ENCODE results near the gene GFOD1.
"Not testable (repeated sequence)": the region's sequence is repeated elsewhere in the genome, so short reads cannot be mapped to it uniquely, and the experiment has no call there.

Gene GFOD1

DNA sequence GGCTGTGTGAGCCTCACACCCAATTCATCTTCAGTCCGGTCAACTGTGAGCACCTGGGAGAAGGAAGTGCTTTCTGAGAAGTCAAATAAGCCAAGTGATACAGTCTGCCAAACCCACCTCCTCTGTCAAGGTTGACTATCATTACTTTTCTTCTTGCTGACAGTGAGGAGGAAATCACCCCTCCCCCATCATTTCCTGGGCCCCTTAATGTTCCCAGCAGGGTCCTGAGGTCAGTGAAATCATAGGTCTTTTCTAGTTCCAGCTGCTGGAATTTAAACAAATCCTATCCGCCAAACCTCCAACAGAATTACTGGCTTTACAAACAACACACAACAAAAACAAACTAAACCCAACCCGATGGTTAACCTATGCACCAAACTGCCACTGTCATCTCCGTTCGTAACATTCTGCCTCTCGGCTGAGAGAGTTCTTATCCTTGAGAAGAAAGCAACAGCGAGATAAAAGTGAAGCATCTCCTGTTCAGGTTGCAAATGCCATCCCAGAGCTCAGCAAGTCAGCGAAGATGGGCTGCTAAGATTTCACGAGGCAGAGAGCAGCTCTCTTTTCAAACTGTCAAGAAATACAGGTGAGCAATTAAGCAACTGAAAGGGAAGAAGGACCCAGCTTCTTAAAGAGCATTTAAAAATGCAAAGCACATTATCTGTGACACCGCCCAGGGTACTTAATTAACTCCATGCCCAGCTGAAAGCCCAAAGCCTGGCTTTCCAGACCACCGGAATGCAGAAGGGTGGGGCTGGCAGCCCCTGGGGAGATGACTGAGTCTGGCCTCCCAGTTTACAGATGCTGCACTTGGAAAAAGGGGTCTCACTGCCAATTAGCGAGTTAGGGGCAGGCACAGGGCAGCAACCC lies 24.7 kb downstream of the GFOD1 start:
- no peak for DNase-seq

- DNase-seq, result no peak
These were observed 25.6 kb downstream of the GFOD1 start for GRCh38 chr6:13461805-13462204.

- no peak for DNase-seq
These were observed 26.1 kb downstream of the GFOD1 start for GRCh38 chr6:13461307-13461706.

GRCh38 chr6:13460289-13460688 lies 27.1 kb downstream of the GFOD1 start:
- DNase-seq, result not testable (repeated sequence)

DNA sequence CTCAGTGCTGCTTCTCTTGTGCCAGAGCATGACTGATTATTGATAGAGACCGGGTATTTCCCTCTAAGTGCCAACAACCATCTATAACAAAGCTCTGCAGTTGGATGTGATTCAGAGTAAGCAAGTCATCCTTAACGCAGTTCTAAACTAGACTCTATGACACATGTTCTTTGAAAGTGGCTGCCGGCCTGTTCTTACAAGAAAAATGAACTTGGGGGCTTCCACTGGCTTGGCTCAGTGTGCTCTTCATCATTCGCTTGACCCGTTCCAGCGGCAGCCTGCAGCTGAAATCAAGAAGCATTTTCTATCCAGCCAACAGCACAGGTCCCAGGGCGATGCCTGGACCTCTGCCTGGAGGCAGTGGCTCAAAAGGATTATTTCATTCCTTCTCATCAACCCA lies 29.8 kb downstream of the GFOD1 start:
- DNase-seq, result no peak

DNA sequence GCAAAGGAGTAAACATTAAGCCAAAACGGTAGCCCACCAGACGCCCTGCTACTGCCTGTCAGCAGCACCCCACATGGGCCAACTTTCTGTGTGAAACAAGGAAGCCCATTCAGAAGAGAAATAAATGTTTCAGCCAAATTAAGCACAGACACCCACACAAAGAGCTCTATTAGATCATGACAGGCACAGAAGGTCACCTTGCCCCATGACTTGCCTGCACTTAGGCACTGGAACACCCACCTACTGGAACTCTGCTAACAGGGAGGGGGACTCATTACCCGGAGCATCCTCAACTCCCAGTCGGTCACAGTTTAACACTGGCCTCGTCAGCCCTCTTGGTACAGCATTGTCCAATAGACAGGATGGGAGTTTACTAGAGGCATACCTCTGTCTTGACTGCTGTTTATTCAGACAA lies 31.8 kb downstream of the GFOD1 start:
- no peak for DNase-seq

GRCh38 chr6:13454286-13455221 lies 32.8 kb downstream of the GFOD1 start:
- DNase-seq, result peak; percentile 56 to 63

- DNase-seq, result peak in 1 of 2 donors; percentile 34
These were observed 33.6 kb downstream of the GFOD1 start for GRCh38 chr6:13453771-13454251.

- DNase-seq, result no peak
These were observed 34.2 kb downstream of the GFOD1 start for GRCh38 chr6:13453153-13453552.

- no peak for DNase-seq
These were observed 34.9 kb downstream of the GFOD1 start for GRCh38 chr6:13452346-13453117.

GRCh38 chr6:13451181-13451895 lies 36.1 kb downstream of the GFOD1 start:
- no peak for DNase-seq

DNA sequence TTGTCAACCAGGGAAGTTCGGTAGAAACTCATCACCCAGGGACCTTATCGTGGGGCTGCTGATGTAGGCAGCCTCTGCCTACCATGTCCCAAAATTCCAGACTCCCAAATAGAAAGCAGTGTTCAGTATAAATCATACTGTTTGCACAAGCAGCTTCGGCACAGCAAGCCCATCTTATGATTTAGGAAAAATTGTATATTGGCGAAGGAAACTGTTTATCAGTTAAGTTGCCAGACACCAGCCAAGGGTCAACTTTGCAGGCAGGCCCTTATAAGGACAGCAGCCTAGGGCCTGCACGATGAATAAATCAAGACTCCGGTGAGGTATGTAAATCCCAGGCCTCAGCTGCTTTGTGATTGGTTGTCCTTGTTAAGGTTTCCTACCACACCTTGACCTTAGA lies 36.8 kb downstream of the GFOD1 start:
- no peak for DNase-seq

DNA sequence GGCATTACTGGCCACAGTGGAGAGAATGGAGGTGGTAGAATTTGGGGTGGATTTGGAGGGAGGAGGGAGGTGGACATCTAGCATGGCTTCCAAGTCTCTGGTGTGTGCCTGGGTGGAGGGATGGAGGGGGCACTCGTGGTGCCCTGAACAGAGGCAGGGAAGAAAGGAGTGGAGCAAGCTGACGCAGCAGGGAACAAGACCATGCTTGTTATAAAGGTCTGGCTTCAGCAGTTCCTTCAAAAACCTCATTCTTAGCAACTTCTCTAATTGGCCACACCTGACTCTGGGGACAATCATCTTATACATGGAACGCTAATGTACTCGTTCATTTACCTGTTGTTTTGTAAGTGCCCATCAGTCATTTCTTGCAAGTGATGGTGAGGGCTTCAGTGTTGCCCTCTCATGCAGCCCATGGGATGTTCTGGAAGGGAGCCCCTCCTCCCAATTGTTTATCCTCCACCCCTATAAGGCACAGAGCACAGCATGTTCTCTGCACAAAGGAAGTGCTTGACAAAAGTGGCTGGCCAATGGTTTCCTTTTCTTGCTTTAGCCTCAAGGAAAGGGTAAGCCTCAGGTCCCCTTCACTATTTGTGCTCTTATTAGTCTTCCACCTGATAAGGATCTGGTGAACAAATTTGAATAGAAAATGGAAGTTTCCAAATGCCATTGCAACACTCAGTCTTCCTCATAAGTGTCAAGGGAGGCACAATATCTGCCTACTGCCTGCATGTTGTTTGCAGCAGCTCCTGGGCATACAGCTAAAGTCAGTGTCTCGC lies 39.3 kb downstream of the GFOD1 start:
- no peak for DNase-seq

DNA sequence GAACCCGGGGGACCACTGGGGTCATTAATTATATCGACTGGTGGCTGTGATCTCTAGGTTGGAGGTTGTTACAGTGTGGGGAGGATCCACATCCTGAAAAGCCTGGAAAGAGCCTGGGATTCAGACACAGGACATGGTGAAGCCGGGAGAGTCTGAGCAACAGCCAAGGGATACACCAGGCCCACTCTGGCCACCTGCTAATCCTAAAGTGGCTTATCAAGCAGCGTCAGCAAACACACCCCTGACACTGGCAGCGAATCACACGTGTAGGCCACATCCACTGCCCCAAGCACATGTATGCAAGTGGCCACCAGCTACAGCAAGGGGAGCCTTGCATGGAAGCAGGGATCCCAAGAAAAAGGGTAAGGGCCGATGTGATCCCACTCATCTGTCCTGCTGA lies 41.0 kb downstream of the GFOD1 start:
- no peak for DNase-seq

DNA sequence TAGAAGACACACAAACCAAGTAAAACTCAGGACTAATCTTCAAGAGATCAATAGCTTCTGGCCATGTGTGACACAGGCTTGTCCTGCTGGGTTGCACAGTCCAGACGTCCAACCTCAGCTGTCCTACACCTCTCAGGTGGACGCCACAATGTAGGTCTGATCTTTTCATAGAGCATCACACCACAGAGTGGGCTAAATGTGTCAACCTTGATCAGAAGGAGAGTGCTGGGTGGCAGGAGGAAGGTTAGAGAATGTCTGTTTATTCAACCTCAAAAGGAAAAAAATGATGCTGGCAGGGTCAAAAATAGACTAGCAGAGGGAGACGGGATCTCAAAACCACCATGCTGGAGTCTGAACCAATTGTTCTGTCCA lies 41.7 kb downstream of the GFOD1 start:
- no peak for DNase-seq

DNA sequence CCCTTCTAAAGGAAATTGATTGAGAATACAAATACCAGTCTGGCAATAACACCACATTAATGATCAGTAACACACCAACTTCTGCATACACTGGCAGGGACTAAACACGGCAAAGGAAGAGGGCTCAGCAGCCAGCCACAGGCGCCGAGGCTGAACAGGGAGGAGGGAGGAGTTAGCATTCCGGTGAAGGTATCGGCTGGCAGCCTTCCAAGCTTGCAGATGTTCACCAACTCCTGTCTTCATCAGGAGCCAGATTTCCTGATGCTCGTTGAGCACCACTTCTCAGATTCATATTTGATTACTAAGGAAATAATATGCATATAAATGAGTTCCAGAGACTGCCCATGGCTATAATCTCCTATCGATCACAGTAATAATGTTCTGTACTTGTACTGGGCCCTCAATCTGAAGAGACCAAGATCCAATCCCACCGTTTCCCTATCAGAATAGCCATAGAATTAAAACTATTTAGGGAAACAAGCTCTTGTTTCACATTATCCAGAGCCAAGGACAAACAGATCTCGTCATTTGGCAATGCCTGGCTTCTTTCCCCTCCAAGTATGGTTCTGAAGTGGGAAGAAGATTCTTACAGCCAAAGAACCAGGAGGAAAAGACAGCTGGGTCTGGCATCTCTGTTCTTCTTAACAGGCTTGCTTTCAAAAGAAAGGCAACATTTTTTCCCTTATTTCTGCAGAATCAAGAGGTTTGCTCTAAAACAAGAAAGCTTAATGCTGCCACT lies 42.2 kb downstream of the GFOD1 start:
- DNase-seq, result no peak

DNA sequence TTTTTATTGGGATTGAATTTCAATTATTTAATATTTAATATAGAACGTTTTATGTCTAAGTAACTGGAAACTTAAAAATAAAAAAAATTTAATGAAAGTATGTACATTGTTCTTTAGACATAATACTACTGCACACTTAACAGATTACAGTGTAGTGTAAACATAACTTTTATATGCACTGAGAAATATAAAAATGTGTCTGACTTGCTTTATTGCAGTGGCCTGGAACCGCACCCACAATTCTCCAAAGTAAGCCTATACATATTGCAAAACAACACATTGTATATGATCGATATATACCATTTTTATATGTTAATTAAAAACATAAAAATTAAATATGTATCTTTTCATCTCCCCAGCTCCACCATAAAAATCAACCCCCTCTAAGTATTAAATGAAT lies 42.8 kb downstream of the GFOD1 start:
- DNase-seq, result no peak

- not testable (repeated sequence) for DNase-seq
These were observed 43.4 kb downstream of the GFOD1 start for GRCh38 chr6:13443978-13444377.

DNA sequence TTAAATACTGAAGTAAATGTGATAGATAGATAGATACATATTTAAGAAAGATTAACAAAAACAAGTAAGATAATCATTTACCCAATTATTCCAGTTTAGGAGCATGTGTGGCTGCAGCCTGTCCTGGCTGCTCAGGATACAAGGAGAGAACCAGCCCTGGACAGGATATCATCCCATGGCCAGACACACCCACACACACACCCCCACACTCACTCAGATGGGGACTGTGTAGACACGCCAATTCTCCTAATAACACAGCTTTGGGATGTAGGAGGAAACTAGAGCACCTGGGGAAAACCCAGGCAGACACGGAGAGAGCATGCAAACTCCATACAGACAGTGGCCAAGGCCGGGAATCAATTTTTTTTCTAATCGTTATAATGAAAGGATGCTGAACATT lies 45.6 kb downstream of the GFOD1 start:
- no peak for DNase-seq

DNA sequence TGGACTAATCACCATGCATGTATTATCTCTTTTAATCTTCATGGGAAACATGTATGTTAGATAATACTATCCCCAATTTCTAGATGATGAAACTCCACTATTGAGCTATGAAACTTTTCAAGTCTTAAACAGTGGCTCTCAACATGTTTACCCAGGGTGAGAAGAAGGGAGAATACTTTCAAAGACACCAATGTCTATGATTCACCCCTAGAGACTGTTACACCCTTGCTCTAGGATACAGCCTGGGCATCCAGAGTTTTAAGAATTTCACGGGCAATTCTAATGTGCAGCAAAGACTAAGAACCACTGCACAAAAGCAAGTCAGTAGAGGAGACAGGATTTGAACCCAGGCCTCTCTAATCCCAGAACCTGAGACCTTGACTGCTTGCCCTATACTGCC lies 47.8 kb downstream of the GFOD1 start:
- DNase-seq, result no peak

GRCh38 chr6:13438126-13438525 lies 49.3 kb downstream of the GFOD1 start:
- no peak for DNase-seq

Data from stimulated activated CD4-positive, alpha-beta T cell treated with anti-CD3 and anti-CD28 coated beads, Interleukin-2, amount 100 ng/mL, for 48 hours (primary cell).